ENCODE results near the gene LTB4R2. TPM values are rescaled to one million over a fixed set of nuclear protein-coding genes. Genes with fewer than 3 reads are reported as not detected.
A peak's percentile ranks its signal among the peaks of the same experiment; 100 is the strongest.

LTB4R2 gene
- total RNA-seq, 4 donors from 2014 or later: 6.8 to 18.5 (median 10.9) TPM

DNA sequence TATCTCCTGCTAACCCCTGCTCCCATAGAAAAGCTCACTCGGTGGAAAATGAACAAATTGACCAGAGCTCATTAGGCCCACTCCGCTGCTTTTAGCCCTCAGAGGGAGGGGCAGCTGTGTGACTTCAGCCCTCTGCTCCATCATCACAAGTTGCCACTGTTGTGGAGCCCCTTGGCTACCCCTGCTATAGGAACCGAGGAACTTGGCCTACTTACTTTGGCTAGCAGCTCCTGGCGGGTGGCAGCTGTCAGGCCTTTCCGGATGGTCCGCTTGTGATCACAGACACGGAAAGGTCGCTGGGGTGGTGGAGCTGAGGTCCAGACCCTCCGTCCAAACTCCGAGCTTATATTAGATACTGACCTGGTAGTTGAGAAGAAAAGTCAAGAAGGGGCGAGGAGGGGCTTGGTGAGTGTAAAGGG, 2.8 kb upstream of the LTB4R2 start:
- intact Hi-C loops (cut with DNase I): no loop called here
- no peaks in the 10 kb centered on the region for H3K27me3 ChIP-seq
- no peak overlapping the region for H3K4me3 ChIP-seq (replicated peaks in 1 of 3)
- no peak for TF ChIP-seq CTCF (IDR thresholded peaks at IDR 0.05)
- H3K4me1 ChIP-seq: peaks cover 17 to 35% of the 10 kb centered on the region in 2 donors
- no peaks in the 10 kb centered on the region for H3K9me3 ChIP-seq
- no peak for DNase-seq
- H3K27ac ChIP-seq: no peak overlapping the region
- peaks cover 40 to 41% of the 10 kb centered on the region in 2 donors for H3K36me3 ChIP-seq
- WGBS, 2 donors: 86 to 88% methylated on average over 11 of the region's 11 CpGs

DNA sequence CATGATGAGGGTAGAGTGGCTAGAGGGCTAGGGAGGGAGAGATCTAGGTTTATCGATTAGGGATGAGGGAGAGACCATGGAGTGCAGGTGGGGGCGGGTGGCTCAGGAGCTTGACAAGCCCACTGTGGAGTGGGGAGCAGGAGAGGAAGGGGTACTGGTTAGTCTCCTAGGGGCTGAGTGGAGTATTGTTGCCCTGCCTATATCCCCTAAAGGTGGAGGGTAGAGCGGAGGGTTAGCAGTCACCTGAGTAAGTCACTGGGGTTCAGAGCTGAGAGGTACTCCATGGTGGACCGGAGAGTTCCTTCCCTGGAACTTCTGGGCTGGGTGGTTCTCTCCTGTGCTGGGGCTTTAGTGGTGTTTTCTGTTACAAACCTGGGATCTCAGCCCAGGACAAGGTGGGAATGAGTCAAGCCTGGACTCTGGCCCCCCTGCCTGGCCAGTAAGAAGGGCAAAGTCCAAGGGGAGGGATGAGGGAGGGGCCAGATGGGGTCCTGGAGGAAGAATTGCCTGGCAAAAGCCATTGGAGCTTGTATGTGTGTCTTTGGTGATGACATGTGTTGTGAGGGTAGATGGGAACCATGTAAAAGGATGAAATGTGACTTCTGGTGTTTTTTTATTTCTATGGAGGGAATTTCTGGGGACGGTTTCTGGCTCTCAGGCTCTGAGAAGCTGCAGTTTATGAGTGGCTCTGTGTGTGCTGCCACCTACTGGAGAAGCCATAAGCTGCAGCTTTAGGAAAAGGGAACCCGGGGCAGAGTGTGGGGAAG, 2.2 kb upstream of the LTB4R2 start, which contains the start of gene CIDEB:
Gene CIDEB (minus strand): TSS at position 403 of the 767 bp plus-strand sequence. CDS start 119 bp downstream, at position 284.
- Histone ChIP-seq H3K27me3 (no peaks in the 10 kb centered on the region), H3K36me3 (peaks cover 34 to 35% of the 10 kb centered on the region in 2 donors), H3K9me3 (no peaks in the 10 kb centered on the region), H3K4me1 (peaks cover 19 to 41% of the 10 kb centered on the region in 2 donors), H3K27ac (no peak within 1 kb of the TSS), H3K4me3 (replicated peaks in 1 of 3) (no peak within 1 kb of the TSS)
- peak; percentile 48 to 60 for DNase-seq
- WGBS, 2 donors: 61 to 67% methylated on average over 6 of the region's 6 CpGs
- TF ChIP-seq CTCF (IDR thresholded peaks at IDR 0.05) (peak; percentile 66 to 93 (median 80)), POLR2A (IDR thresholded peaks at IDR 0.05) (no peak)
- intact Hi-C loops (cut with DNase I): no loop called here

GRCh38 chr14:24308342-24309124, 1.4 kb upstream of the LTB4R2 start:
- Histone ChIP-seq H3K4me3 (replicated peaks in 1 of 3) (no peak overlapping the region), H3K27ac (no peak overlapping the region), H3K36me3 (peaks cover 28 to 29% of the 10 kb centered on the region in 2 donors), H3K27me3 (no peaks in the 10 kb centered on the region), H3K4me1 (peaks cover 19 to 45% of the 10 kb centered on the region in 2 donors), H3K9me3 (no peaks in the 10 kb centered on the region)
- intact Hi-C loops (cut with DNase I): no loop called here
- WGBS, 2 donors: 82 to 94% methylated on average over 7 of the region's 7 CpGs
- TF ChIP-seq CTCF (IDR thresholded peaks at IDR 0.05) (no peak), POLR2A (IDR thresholded peaks at IDR 0.05) (no peak)
- DNase-seq: no peak

DNA sequence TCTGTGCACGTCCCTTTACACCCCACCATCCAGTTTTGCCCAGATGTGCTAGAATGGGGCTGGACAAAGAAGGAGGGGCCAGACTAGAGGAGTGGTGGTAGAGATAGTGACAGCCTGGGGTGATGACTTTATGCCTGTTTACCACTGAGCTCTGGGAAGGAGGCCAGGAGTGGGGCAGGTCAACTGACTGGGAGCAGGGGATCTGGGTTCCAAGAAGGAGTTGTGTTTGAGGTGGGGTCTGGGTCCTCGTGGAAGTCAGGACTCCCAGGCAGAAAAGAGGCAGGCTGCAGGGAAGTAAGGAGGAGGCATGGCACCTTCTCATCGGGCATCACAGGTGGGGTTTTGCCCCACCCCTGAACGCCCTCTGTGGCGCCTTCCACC, 315 bp downstream of the LTB4R2 start:
- H3K9me3 ChIP-seq: no peaks in the 10 kb centered on the region
- no peak for DNase-seq
- no peaks in the 10 kb centered on the region for H3K27me3 ChIP-seq
- TF ChIP-seq POLR2A (IDR thresholded peaks at IDR 0.05) (no peak), CTCF (IDR thresholded peaks at IDR 0.05) (no peak)
- peak overlapping the region in 2 of 3 donors; percentile 82 to 89 for H3K27ac ChIP-seq
- peaks cover 19 to 57% of the 10 kb centered on the region in 2 donors for H3K4me1 ChIP-seq
- peak overlapping the region in 1 of 3 donors; percentile 35 for H3K4me3 ChIP-seq (replicated peaks in 1 of 3)
- peaks cover 12% of the 10 kb centered on the region in 2 donors for H3K36me3 ChIP-seq
- WGBS, 2 donors: 38 to 53% methylated on average over 3 to 5 of the region's 5 CpGs
- intact Hi-C loops (cut with DNase I): no loop called here
